Measurements from ENCODE around the gene LIG1. TPM values are rescaled to one million over a fixed set of nuclear protein-coding genes. Genes with fewer than 3 reads are reported as not detected.

Gene LIG1
- polyA plus RNA-seq, 12 donors, result 16.7 to 50.4 (median 27.4) TPM; not detected in 1

GRCh38 chr19:48183356-48183755, 13.2 kb upstream of the LIG1 start:
- DNase-seq, result no peak

GRCh38 chr19:48182434-48182833, 12.3 kb upstream of the LIG1 start:
- no peak for DNase-seq

- no peak for DNase-seq
Measured at GRCh38 chr19:48181505-48181904, 11.4 kb upstream of the LIG1 start.

- DNase-seq, result no peak
Measured at GRCh38 chr19:48176226-48176625, 6.1 kb upstream of the LIG1 start.

GRCh38 chr19:48175578-48175977, 5.4 kb upstream of the LIG1 start:
- DNase-seq, result no peak

GRCh38 chr19:48174445-48175030, 4.4 kb upstream of the LIG1 start:
- no peak for DNase-seq

GRCh38 chr19:48171710-48172109, 1.6 kb upstream of the LIG1 start:
- DNase-seq, result no peak

- DNase-seq, result no peak
Measured at GRCh38 chr19:48170817-48171347, 738 bp upstream of the LIG1 start.

- peak; percentile 43 for DNase-seq
Measured at GRCh38 chr19:48169578-48169938, 586 bp downstream of the LIG1 start.

- no peak for DNase-seq
Measured at GRCh38 chr19:48168689-48169088, 1.5 kb downstream of the LIG1 start.

- DNase-seq, result no peak
Measured at GRCh38 chr19:48158210-48158790, 11.8 kb downstream of the LIG1 start.

- no peak for DNase-seq
Measured at GRCh38 chr19:48154003-48154402, 16.1 kb downstream of the LIG1 start.

- DNase-seq, result peak; percentile 63
Measured at GRCh38 chr19:48152551-48152950, 17.6 kb downstream of the LIG1 start.

- DNase-seq, result peak; percentile 8
Measured at GRCh38 chr19:48149430-48149829, 20.7 kb downstream of the LIG1 start.

GRCh38 chr19:48148576-48148975, 21.6 kb downstream of the LIG1 start:
- no peak for DNase-seq

GRCh38 chr19:48147597-48148175, 22.5 kb downstream of the LIG1 start:
- no peak for DNase-seq

- no peak for DNase-seq
Measured at GRCh38 chr19:48139053-48139452, 31.1 kb downstream of the LIG1 start.

- no peak for DNase-seq
Measured at GRCh38 chr19:48137411-48137810, 32.7 kb downstream of the LIG1 start.

GRCh38 chr19:48136547-48136946, 33.6 kb downstream of the LIG1 start:
- no peak for DNase-seq

GRCh38 chr19:48135411-48135810, 34.7 kb downstream of the LIG1 start:
- DNase-seq, result no peak

GRCh38 chr19:48133094-48133493, 37.0 kb downstream of the LIG1 start:
- no peak for DNase-seq

- no peak for DNase-seq
Measured at GRCh38 chr19:48127561-48127960, 42.6 kb downstream of the LIG1 start.

- DNase-seq, result no peak
Measured at GRCh38 chr19:48123907-48124651, 46.1 kb downstream of the LIG1 start.

Data from muscle of arm (tissue), 12 donors.